H4 (cell line): Measurements from ENCODE around the gene OR7C2. TPM values are rescaled to one million over a fixed set of nuclear protein-coding genes. Genes with fewer than 3 reads are reported as not detected.
"Not testable (repeated sequence)": the region's sequence is repeated elsewhere in the genome, so short reads cannot be mapped to it uniquely, and the experiment has no call there.

Source experiments
- DNase-seq: peaks from one replicate; pipeline ENCODE4 v3.0.0-alpha.2; 2015; ENCODE audit warnings: low spot score
- total RNA-seq: library from RNA; depleted of rRNA; stranded (reverse); fragments of >200 nt; shearing (Covaris generic); gene quantifications from 2 replicates; pipeline ENCODE4 v1.2.3, GENCODE V29; 2014; rRNA removed

OR7C2 gene
- total RNA-seq, result not detected in 2 replicates

DNA sequence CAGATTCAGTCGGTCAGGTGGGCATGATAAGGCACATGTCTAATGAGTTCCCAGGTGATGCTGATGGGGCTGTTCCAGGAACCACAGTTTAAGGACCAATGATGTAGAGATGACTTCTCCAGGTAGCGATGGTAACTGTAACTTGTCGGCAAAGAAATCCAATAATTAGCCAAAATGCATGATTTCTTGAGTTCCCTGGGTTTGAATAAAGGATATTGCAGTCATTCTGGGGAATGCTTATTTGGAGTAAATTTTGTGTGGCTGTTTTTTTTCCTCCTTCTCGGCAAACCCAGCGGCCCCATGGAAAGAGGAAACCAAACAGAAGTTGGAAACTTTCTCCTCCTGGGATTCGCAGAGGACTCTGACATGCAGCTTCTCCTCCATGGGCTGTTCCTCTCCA is at the start of gene OR7C2:
Gene OR7C2, plus strand, starts transcription at position 301 of the 400 bp plus-strand sequence. Its CDS starts 0 bp downstream, at position 301.
- DNase-seq, result no peak

DNA sequence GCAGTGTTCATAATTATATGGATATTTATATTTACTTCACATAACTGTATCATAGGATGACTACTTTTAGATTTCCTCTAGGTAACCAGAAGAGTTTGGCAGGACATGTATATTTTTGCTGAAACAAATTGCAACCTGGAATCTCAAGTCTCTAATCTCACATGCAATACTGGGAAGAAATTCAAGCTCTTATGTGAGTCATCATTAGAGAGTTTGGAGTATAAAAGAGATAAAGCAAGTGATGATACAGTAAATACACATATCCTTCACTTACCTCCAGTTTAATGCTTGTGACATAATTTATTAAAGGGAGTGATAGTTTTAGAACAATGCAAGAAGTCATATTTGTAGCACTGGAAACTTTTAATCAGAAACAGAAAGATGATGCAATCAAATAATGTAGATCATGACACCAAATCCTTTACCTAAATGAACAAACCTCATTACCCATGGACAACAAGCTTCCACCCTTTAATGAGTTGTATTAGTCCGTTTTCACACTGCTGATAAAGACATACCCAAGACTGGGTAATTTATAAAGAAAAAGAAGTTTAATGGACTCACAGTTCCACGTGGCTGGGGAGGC is 39.5 kb upstream of the OR7C2 start:
- no peak for DNase-seq

DNA sequence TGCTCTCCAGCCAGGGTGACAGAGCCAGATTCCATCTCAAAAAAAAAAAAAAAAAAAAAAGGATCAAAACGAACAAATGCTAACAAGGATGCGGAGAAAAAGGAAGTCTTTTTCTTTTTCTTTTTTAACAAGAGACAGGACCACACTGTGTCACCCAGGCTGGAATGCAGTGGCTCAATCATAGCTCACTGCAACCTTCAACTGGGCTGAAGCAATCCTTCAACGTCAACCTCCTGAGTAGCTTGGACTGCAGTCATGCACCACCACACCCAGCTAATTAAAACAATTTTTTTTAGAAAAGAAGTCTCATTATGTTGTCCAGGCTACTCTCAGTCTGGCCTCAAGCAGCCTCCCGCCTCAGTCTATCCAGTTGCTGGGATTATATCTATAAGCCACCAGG is 34.6 kb upstream of the OR7C2 start:
- DNase-seq, result no peak

DNA sequence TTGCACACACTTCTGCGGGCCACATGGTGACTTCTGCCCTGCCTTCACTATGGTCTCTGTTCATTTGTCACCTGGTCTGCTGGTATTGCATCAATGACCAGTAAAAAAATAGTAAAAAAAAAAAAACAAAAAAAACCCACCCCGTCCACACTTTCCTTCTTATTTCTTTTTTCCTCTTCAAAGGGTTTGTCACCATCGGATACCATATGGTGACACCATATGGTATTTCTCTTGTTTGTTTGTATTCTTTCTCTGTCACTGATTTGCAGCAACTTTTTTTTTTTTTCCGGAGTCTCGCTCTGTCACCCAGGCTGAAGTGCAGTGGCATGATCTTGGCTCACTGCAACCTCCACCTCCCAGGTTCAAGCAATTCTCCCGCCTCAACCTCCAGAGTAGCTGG is 26.2 kb upstream of the OR7C2 start:
- DNase-seq, result no peak

DNA sequence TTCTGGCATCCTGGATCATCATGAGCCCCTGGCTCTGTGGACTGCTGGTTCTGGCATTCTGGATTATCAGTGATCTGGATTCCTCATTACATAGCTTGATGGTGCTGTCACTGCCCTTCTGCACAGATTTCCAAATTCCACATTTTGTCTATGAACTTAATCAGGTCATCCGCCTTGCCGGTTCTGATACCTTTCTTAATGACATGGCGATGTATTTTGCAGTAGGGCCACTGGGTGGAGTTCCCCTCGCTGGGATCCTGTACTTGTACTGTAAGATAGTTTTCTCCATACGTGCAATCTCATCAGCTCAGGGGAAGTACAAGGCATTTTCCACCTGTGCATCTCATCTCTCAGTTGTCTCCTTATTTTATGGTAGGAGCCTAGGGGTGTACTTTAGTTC is 24.4 kb upstream of the OR7C2 start:
- no peak for DNase-seq

DNA sequence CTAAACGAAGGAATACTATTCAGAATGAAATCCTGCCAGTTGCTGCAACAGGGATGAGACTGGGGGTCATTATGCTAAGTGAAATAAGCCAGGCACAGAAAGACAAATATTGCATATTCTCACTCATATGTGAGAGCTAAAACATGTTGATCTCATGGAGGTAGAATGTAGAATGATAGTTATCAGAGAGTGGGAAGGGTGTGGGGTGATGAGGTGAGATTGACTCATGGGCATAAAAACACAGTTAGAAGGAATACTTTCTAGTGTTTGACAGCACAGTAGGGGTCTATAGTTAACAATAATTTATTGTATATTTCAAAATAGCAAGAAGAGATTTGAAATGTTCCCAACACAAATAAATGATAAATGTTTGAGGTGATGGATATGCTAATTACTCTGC is 7.8 kb upstream of the OR7C2 start:
- DNase-seq, result no peak

DNA sequence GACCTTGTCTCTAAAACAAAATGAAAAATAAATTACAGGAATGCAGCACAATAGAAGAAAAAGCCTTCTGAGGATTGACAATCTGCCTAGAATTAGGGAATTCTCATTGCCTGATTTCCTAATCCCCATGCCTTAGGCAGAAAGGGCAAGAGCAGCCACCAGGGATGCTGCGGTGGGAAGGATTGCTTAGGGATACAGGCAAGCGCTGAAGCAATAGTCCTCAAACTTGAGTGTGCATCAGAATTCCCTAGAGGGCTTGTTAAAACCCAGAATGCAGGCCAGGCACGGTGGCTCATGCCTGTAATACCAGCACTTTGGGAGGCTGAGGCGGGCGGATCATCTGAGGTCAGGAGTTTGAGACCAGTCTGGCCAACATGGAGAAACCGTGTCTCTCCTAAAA is 1.0 kb upstream of the OR7C2 start:
- DNase-seq, result no peak

DNA sequence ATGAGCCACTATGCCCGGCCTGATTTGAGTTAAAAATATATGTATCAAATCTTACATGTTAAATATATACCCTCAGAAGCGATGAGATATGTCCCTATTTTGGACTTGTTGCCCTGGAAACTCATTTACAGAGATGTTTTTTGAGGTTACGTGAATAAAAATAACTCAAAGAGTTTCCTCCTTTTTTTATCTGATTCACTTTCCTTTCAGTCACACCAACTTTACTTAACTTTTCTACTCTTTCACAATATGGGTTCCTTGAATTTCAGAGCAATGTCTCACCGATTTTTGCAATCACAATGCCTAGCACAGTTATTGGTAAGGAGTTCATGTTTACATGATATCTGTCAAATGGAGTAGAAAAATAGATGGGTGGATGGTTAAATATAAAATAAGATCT is 2.3 kb downstream of the OR7C2 start:
- DNase-seq, result no peak

DNA sequence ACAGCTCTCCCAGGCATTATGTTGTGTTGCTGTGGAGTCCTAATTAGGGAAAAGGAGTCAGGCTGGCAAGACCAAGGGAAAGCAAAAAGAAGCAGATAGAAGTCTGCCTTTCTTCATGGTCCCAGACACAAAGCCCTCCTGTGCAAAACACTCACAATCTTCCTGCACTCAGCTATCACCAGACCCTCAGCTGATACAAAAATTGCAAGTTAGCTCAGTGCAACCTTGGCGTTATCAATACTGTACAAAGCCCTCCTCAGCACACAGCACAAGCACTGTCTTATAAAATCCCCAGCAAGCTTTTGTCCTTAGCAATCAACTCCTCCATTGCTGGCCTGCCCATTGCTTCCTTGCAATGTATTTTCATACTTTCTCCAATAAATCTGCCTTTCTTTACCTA is 3.2 kb downstream of the OR7C2 start:
- no peak for DNase-seq

DNA sequence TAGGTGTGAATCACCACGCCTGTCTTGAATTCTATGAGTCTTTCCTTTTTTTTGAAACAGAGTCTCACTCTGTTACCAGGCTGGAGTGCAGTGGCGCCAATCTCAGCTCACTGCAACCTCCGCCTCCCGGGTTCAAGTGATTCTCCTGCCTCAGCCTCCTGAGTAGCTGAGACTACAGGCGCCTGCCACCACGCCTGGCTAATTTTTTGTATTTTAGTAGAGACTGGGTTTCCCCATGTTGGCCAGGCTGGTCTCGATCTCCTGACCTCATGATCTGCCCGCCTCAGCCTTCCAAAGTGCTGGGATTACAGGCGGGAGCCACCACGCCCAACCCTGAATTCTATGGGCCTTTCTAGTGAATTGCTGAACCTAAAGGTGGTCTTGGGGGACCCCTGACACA is 8.1 kb downstream of the OR7C2 start:
- DNase-seq, result not testable (repeated sequence)

DNA sequence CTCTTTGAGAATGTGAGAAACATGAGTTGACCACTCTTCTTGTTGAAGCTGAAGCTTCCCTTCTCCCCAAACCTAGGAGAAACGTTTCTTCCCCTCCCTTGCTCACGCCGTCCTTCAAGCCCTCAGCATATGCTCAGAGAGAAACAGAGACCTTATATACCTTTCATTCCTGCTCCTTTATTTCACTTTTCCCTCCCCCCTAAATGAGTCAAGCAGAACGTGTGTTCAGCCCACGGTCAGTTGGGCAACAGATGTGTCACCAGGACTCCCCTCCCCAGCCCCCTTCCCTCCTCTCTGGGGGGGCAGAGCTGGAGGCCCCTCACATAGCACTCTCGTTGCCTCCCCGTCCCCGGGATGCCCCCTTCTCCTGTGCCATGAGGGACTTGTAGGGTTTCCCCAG is 8.6 kb downstream of the OR7C2 start:
- no peak for DNase-seq

DNA sequence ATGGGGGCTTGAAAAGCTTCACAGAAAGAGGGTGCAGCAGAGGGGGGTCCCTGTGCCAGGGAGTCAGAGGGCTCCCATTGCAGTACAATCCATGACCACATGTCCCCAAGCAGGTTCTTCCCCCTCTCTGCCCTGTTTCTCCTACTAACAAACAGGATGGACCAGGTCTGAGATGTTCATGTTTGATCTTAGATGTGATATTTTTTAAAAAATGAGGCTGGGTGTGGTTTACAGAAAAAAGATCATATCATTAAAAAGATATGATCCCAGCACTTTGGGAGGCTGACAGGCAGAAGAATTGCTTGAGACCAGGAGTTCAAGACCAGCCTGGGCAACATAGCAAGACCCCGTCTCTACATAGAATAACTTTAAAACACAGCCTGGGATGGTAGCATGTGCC is 9.1 kb downstream of the OR7C2 start:
- DNase-seq, result no peak

DNA sequence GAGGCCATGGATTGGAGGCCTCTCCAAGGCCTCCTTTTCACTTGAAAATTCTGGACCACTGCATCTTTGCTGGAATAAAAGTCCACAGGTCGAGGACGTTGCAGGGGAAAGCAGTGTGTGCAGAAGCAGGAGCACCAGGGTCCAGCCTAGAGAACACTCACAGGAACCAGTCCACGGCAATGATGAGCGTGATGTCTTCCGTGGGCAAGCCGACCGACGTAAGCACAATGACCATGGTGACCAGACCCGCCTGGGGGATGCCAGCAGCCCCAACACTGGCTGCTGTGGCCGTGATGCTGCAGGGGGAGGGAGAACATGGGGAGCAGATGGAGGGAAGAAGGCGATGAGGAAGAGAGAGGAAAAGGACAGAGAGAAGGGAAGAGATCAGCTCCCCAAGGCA is 11.5 kb downstream of the OR7C2 start:
- DNase-seq, result no peak

DNA sequence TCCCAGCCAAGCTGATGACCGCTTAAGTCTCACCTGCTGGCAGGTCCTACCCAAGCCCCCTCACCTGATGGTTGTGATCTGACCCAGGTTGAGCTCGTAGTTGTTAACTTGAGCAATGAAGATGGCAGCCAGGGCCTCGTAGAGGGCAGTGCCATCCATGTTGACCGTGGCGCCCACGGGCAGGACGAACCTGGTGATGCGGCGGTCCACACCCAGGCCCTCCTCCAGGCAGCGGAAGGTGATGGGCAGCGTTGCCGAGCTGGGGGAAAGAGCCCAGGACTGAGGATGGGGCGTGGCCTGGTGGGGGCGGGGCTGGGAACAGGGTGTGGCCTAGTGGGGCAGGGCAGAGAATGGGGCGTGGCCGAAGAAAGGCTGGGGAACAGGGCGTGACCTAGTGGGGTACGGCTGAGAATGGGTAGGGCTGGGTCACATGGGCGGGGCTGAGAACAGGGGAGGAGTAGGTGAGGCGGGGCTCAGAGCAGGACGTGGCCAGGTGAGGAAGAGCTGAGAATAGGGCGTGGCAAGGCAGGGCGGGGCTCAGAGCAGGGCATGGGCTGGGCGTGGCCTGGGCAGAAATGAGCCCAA is 12.9 kb downstream of the OR7C2 start:
- no peak for DNase-seq

DNA sequence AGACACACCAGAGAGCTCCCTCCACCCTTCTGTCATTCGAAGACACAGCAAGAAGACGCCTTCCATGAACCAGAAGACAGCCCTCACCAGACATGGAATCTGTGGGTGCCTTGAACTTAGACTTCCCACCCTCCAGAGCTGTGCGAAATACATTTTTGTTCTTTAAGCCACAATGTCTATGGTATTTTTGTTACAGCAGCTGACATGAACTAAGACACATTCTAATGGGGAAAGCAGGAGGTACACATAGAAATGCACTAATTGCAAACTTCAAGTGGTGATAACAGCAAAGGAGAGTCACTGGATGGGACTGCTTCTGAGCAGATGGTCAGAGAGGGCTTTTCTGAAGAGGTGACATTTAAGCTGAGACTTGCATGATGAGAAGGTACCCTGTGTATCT is 16.2 kb downstream of the OR7C2 start:
- no peak for DNase-seq

DNA sequence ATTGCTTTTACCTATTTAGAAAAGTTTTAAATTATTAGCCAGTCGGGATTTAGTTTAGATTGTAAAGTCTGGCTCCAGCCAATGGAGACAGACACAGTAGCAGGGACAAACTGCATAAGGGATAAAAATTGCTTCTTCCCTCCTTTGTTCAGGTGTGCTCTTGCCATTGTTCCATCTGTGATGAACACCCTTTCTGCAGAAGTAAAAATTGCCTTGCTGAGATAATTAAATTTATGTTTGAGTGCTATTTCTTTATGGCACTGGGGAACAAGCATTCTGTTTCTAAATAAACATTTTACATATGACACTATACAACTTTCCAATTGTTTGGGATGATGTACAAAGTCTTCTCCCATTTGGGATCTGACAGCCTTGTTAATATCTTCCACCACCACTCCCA is 18.0 kb downstream of the OR7C2 start:
- no peak for DNase-seq

DNA sequence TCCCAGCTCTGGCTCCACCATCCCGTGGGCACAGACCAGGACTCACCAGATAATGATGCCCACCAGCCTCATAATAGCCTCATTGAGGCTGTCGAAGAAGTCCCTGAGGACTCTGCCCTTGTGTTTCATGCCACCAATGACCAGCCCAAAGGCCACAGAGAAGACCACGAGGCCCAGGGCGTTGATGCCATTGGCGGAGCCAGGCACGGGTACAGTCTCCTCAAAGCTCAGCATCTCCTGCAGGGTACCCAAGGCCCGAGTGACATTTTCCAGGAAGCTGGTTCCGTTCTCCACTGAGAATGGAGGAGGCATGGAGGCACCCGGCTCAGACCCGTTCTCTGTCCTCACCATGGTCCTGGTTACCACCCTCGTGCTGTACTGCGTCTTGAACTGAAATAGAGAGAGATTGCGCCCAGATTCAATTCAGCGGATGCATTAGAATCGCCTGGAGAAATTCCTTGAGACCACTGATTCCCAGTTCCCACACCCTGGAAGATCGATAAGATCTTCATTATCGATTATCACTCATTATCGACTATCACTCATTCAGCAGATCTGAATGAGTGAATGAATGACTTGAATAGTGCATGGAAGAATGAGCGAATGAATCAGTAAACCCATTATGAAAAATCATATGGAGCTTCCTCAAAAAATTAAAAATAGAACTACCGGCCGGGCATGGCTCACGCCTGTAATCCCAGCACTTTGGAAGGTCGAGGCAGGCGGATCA is 20.8 kb downstream of the OR7C2 start:
- no peak for DNase-seq

DNA sequence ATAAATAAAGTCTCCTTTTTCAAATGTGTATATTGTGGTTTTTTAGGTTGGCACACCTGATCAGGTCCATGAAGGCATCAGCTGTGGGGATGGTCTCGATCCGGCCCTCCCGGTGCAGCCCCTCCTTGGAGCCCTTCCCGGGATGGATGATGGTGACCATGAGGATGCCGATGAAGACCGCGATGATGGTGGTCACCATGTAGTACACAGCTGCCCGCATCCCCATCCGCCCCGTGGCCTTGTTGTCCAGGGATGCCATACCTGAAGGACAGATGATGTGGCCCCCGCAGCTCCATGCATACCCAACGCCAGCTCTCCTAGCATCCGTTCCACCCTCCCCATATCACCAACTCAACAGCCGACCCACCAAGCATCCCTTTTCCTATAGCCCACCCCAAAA is 27.0 kb downstream of the OR7C2 start:
- no peak for DNase-seq

DNA sequence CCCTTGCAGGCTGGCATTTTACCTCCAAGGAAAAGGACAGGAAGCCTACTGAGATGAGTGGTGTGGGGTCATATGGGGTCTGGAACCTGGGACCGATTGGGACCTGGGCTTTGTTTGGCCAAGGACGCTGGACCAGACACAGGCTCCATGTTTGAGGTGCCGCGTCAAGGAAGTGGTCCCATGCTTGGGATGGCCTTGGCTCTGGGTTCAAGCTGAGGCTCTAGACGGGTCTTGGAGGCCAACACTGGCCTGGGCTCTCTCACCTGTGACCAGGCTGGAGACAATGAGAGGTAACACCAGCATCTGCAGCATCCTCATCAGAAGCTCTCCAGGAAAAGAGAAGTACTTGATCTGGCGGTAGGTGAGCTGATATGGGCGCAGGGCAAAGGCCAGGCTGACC is 30.2 kb downstream of the OR7C2 start:
- no peak for DNase-seq

DNA sequence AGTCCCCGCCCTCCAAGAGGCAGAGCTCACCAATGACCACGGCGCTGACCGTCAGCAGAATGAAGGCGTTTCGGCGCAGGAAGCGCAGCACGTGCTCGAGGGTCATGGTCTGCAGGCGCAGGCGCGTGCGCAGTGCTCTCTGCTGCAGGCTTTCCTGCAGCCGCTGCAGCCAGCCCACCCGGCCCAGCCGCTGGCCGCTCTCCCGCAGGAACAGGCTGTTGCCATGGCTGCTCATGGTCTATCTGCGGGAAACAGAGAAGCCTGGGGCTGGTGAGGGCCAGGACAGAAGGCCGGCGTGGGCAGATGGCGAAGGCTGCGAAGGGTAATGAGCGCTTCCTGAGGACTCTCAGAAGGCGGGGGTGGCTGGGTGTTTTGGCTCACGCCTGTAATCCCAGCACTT is 31.4 kb downstream of the OR7C2 start:
- DNase-seq, result no peak

DNA sequence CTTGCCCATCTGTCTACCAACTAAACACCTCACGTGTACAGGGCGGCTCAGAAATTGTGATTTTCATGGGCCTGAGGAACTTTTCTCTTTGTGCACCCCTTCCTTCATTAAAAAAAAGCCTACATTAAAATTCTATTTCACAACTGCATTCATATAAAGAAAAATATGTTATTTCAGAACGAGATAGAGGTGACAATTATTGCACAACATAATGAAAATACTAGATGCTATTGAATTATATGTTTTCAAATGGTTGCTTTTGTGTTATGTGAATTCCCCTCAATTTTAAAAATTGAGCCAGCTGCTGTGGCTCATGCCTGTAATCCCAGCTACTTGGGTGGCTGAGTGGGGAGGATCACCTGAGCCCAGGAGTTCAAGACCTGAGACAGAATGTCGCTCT is 33.2 kb downstream of the OR7C2 start:
- no peak for DNase-seq

DNA sequence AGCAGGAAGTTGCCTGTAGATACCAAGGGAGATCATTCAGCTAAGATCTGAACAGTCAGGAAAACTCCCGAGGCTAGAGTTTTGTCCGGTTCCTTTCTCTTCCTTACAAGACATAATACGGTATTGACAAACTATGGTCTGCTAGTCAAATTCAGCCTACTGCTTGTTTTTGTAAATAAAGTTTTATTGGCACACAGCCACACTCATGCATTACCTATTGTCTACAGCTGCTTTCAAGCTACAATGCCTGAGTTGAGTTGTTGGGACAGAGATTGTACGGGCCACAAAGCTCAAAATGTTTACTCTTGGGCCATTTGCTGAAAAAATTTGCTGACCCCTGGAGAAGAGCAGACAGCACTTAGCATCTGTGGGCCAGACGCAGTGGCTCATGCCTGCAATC is 35.8 kb downstream of the OR7C2 start:
- no peak for DNase-seq

DNA sequence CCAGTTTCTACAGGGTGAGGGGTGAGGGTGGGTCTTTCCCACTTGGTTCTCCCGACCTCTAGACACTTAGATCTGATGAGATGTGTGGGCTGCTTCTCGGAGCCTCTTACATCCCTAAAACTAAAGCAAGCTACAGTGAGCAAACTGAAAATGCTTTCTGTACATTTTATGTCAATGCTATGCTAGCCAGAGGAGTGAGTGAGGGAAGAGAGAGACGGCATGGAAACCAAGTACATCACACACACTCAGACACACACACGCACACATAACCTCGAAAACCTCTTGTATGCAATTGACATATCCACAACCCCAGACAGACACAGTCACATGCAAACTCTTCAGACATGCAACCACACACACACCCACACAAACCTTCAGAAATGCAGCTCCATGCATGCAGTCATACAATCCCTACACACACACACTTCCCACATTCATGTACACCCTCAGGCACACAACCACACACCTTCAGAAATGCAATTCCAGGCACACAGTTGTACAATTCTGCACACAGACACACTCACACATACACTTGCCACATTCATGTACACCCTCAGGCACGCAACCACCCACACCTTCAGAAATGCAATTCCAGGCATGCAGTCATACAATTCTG is 37.0 kb downstream of the OR7C2 start:
- DNase-seq, result no peak
